Common myeloid progenitor, CD34-positive (primary cell): ENCODE results near the gene BRCA1.

Experiments
- CTCF ChIA-PET: fragments of 350-600 bp; sonication (Branson Sonifier 250); formaldehyde crosslinking; loops from one replicate; lab custom pipeline; 2021; ENCODE audit warnings: antibody characterized with exemption; lab: Charles Lee
- POLR2A ChIA-PET: fragments of 350-600 bp; sonication (Branson Sonifier 250); formaldehyde crosslinking; loops from one replicate; lab custom pipeline; 2021; ENCODE audit warnings: antibody characterized with exemption; lab: Charles Lee
- DNase-seq, 3 donors: peaks; one replicate each; pipeline versions ENCODE4 v3.0.0 to v3.0.0-alpha.2; 2013
- H3K27ac ChIP-seq, 2 experiments: 1 replicate in 1 of 2; 2 replicates in 1 of 2; pipeline ENCODE4 v1.7.0; 2013; ENCODE audit warnings: inconsistent platforms in 2 of 2, low read length in 2 of 2, mild to moderate bottlenecking in 2 of 2, low read depth in 1 of 2, moderate library complexity in 1 of 2; ENCODE audit not compliant: severe bottlenecking in 2 of 2, insufficient read depth in 1 of 2, poor library complexity in 1 of 2
- H3K27me3 ChIP-seq, 5 experiments: replicated peaks in 2 of 5; 1 replicate in 3 of 5; 2 replicates in 2 of 5; pipeline versions ENCODE4 v1.6.1 to v1.7.0; 2013; ENCODE audit warnings: low read length in 4 of 5, mild to moderate bottlenecking in 2 of 5, moderate library complexity in 2 of 5, inconsistent platforms in 1 of 5; ENCODE audit not compliant: insufficient read depth in 5 of 5, control insufficient read depth in 4 of 5
- H3K36me3 ChIP-seq, 4 experiments: 1 replicate in 2 of 4; 2 replicates in 2 of 4; pipeline versions ENCODE4 v1.6.1 to v1.7.0; 2013; ENCODE audit warnings: low read length in 3 of 4, control low read depth in 1 of 4, mild to moderate bottlenecking in 1 of 4; ENCODE audit not compliant: control insufficient read depth in 4 of 4, insufficient read depth in 4 of 4
- H3K4me1 ChIP-seq, 4 experiments: 1 replicate in 3 of 4; 2 replicates in 1 of 4; pipeline versions ENCODE4 v1.6.1 to v1.7.1; 2013; ENCODE audit warnings: low read length in 3 of 4, mild to moderate bottlenecking in 3 of 4, control low read depth in 1 of 4, inconsistent platforms in 1 of 4, moderate library complexity in 1 of 4; ENCODE audit not compliant: control insufficient read depth in 4 of 4, insufficient read depth in 4 of 4; ENCODE audit errors: control extremely low read depth in 1 of 4
- H3K4me3 ChIP-seq, 7 experiments: 1 replicate in 4 of 7; 2 replicates in 3 of 7; pipeline versions ENCODE4 v1.5.1 to v1.7.0; 2013; ENCODE audit warnings: mild to moderate bottlenecking in 7 of 7, low read length in 6 of 7, moderate library complexity in 6 of 7, inconsistent platforms in 2 of 7, low read depth in 2 of 7, control low read depth in 1 of 7; ENCODE audit not compliant: insufficient read depth in 4 of 7, control insufficient read depth in 1 of 7; ENCODE audit errors: extremely low read depth in 1 of 7
- H3K9me3 ChIP-seq, 5 experiments: 1 replicate in 4 of 5; 2 replicates in 1 of 5; pipeline versions ENCODE4 v1.6.1 to v1.7.1; 2013; ENCODE audit warnings: low read length in 4 of 5, mild to moderate bottlenecking in 2 of 5, inconsistent platforms in 1 of 5, low read depth in 1 of 5, moderate library complexity in 1 of 5; ENCODE audit not compliant: control insufficient read depth in 4 of 5, insufficient read depth in 2 of 5; ENCODE audit errors: control extremely low read depth in 1 of 5
- WGBS: methylation state at CpG from one replicate; pipeline ENCODE4 v1.1.5; 2013; ENCODE audit not compliant: insufficient coverage; 5-methylcytosine and 5-hydroxymethylcytosine counted together

Gene BRCA1

DNA sequence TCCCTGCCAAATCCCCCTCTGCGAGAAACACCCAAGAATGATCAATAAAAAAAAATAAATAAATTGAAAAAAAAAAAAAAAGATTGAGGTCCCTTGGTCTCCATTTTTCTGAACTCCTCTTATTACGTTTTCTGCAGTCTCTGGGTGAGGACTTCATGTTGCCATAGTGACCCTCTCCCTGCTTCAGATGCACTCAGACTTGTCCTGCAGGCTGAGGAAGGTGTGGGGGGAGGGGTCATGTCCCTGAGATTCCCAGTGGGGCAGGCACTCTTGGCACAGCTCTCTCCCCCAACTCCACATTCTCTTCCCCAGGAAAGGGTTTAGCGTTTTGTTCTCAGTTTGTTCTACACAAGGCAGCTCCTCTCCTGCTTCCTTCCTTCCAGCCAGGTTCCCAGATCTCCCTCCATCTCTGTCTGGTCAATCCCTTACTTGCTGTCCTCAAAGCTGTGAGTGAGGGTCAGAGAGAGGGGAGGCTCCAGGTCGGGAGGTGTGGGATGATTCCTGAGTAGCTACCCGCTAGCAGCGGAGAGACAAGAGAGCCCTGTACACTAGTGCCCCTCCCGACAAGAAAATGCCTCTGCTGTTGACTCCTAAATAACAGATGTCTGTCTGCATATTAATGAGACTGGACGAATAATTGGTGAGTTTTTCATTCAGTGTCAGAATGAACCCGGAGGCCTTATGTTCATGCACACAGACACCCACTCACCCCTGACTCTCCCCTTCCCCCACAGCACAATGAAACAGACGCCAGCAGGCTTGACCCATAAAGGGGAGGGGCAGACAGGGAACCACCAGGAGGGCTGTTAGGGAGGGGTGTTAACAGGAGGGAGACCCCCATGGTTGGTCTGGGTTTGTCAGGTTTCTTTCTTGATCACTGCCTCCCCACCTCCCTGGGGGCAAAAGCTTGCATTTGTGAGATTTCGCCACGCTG, 90.9 kb downstream of the BRCA1 start:
- Histone ChIP-seq H3K36me3 (peaks cover 0 to 3% (median 0%) of the 10 kb centered on the region in 4 experiments), H3K9me3 (no peaks in the 10 kb centered on the region), H3K4me3 (no peak overlapping the region), H3K27me3 (no peaks in the 10 kb centered on the region), H3K4me1 (no peaks in the 10 kb centered on the region), H3K27ac (no peak overlapping the region)
- ChIA-PET CTCF (no interaction called here), POLR2A (interaction anchor here (0.6 kb wide), 1 partner anchor 21 kb away, joined by 3 read pairs; no protein-coding TSS in a partner anchor)
- no peak for DNase-seq
- 83% methylated on average over 5 of the region's 12 CpGs for WGBS

DNA sequence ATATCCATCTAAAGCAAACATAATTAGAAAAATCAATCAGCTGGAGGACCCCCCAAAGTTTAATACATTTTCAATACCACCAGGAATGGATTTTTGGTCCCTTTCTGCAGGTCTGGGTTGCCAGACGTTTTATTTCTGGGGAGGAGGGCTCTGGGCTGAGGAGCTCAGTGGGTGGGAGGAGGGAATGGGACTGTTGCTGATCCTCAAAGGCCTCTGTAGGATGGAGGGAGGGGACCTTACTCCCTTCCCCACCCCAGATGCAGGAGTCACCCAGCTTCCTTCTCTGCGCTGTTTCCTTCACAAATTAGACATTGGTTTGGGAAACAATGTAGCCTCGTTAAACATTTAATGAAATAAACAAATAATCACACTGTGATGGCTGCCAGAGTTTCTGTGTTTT, 93.5 kb downstream of the BRCA1 start:
- POLR2A ChIA-PET, result no interaction called here
- Histone ChIP-seq H3K9me3 (no peaks in the 10 kb centered on the region), H3K4me1 (no peaks in the 10 kb centered on the region), H3K4me3 (no peak overlapping the region), H3K27me3 (no peaks in the 10 kb centered on the region), H3K36me3 (peaks cover 0 to 3% (median 0%) of the 10 kb centered on the region in 4 experiments), H3K27ac (no peak overlapping the region)
- WGBS, result 93% methylated on average over 2 of the region's 3 CpGs
- CTCF ChIA-PET, result interaction anchor here (1.0 to 2.1 kb wide), 2 partner anchors 9 to 25 kb away, joined by 4 read pairs; partner anchors contain the start of gene IFI35
- no peak for DNase-seq

DNA sequence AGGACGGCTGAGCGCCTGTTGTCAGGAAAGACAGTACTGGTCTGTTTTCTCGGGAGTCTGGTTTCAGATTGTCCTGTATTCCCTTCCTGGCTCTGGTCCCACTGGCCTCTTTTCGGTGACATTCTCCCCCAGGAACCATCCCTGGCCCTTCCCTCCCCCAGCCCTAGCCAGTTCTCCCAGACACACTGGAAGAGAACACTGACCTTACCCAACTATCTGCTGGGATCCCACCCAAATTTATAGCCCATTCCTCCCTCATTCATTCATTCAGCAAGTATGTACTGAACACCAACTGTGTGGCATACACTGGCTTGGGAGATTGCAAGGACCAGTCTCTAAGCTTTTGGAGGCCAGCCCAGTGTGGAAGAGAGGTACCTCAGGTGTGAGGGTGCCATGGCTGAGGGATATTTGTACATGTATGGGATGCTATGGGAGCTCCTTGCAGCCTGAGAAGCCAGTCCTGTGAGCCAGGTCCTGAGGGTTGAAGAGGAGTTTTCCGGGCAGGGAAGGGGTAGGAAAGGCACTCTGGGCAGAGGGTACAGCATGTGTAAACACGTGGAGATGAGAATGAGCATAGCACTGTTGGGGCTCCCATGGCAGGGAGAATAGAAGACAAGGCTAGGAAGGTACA, 94.9 kb downstream of the BRCA1 start:
- H3K9me3 ChIP-seq, result no peaks in the 10 kb centered on the region
- 92% methylated on average over 6 of the region's 6 CpGs for WGBS
- peaks cover 0 to 2% (median 0%) of the 10 kb centered on the region in 4 experiments for H3K36me3 ChIP-seq
- peaks cover 0 to 3% (median 0%) of the 10 kb centered on the region in 5 experiments for H3K27me3 ChIP-seq
- ChIA-PET CTCF (interaction anchor here (2.1 kb wide), 1 partner anchor 23 kb away, joined by 4 read pairs; the partner anchor contains the start of gene IFI35), POLR2A (interaction anchor here (0.5 kb wide), 1 partner anchor 77 kb away, joined by 3 read pairs; no protein-coding TSS in a partner anchor)
- DNase-seq, result no peak
- peaks cover 0 to 5% (median 1%) of the 10 kb centered on the region in 4 experiments for H3K4me1 ChIP-seq
- no peak overlapping the region for H3K27ac ChIP-seq
- no peak overlapping the region for H3K4me3 ChIP-seq

DNA sequence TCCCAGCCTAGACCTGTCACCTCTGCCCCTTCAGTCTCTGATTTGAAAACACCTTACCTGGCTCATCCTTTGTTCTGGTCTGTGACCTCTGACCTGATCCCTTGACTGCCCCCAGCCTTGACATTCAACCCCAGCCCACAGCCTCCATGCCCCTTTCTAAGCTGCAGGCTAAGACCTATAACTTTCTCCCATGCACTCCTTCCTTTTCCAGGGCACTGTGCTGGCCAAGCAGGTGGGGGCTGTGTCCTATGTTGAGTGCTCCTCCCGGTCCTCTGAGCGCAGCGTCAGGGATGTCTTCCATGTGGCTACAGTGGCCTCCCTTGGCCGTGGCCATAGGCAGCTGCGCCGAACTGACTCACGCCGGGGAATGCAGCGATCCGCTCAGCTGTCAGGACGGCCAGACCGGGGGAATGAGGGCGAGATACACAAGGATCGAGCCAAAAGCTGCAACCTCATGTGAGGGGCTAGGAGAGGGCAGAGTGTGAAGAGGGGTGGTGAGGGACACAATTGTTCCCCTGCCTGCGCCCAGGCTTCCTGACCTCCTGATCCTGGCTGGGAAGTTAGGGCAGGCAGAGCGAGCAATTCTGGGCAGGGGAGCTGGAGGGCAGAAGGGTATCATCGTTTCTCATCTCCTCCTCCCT, 96.8 kb downstream of the BRCA1 start:
- ChIA-PET CTCF (interaction anchor here (0.7 to 1.2 kb wide), 2 partner anchors 30 to 49 kb away, joined by 3 read pairs; partner anchors contain the start of gene RPL27), POLR2A (interaction anchor here (0.6 kb wide), 1 partner anchor 101 kb away, joined by 5 read pairs; no protein-coding TSS in a partner anchor)
- peaks cover 0 to 3% (median 0%) of the 10 kb centered on the region in 5 experiments for H3K27me3 ChIP-seq
- no peak overlapping the region for H3K4me3 ChIP-seq
- H3K27ac ChIP-seq, result no peak overlapping the region
- H3K9me3 ChIP-seq, result no peaks in the 10 kb centered on the region
- DNase-seq, result no peak
- WGBS, result 100% methylated on average over 6 of the region's 17 CpGs
- H3K36me3 ChIP-seq, result no peaks in the 10 kb centered on the region
- H3K4me1 ChIP-seq, result peaks cover 0 to 17% (median 11%) of the 10 kb centered on the region in 4 experiments

DNA sequence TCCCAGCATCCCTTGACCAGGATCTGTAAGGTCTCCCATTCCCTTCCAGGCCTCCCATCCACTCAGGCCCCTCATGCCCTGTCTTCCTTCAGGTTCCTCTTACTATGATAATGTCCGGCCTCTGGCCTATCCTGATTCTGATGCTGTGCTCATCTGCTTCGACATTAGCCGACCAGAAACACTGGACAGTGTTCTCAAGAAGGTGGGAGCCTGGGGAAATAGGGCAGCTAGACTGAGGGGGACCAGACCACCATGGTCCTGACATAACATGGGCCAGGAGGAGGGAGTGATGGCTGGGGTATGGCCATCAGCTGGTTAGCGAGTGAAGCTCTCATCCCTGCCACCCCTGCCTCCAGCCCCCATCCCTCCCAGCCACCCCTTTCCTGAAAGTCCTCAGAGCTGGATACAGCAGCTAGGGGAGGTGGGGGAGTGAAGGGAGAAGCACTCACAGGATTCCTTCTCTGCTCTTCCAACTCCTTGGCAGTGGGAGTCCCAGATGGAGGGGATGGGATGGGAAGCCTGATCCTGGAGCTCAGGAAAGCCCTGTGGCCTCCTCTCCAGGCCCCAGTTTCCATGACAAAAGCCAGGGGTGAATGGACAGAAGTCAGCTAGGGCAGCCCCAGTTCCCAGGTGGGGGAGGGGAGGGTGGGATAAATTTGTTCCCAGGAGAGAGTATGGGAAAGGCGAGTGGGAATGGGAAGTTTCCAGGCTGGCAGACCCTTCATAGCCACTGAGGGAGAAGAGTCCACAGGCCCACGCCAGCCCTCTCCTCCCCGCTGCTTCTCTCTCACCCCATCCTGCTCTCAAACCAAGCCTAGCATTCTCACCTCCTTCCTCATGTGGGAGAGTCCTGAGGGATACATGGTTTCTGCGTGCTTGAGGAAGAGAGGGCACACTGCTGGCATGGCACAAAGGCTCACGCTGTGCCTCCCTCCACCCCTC, 97.8 kb downstream of the BRCA1 start:
- 50% methylated on average over 2 of the region's 9 CpGs for WGBS
- H3K27me3 ChIP-seq, result peaks cover 0 to 3% (median 0%) of the 10 kb centered on the region in 5 experiments
- ChIA-PET CTCF (interaction anchor here (0.7 to 1.0 kb wide), 2 partner anchors 9 to 29 kb away, joined by 3 read pairs; partner anchors contain the start of gene RPL27), POLR2A (interaction anchor here (1.1 kb wide), 1 partner anchor 15 kb away, joined by 3 read pairs; no protein-coding TSS in a partner anchor)
- H3K4me1 ChIP-seq, result peaks cover 0 to 21% (median 12%) of the 10 kb centered on the region in 4 experiments
- H3K27ac ChIP-seq, result no peak overlapping the region
- H3K9me3 ChIP-seq, result no peaks in the 10 kb centered on the region
- no peak overlapping the region for H3K4me3 ChIP-seq
- no peaks in the 10 kb centered on the region for H3K36me3 ChIP-seq
- DNase-seq, result no peak

DNA sequence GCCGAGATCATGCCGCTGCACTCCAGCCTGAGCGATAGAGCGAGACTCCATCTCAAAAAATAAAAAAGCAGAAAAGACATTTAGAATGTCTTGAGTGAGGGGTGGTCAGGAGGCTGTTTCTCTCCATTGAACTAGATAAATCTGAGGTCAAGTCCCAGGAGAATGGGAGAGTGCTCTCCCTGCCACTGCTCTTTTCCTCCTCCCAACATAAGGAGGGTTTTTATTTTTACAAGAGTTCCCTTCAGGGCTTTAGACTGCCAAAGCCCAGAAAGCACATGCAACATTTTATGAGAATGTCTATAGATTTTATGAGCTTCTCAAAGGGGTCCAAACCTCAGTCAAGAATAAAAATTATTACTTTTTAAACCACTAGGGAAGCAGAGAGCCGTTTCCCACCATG, 98.6 kb downstream of the BRCA1 start:
- H3K27me3 ChIP-seq, result peaks cover 0 to 3% (median 0%) of the 10 kb centered on the region in 5 experiments
- H3K4me1 ChIP-seq, result peaks cover 0 to 25% (median 17%) of the 10 kb centered on the region in 4 experiments
- H3K4me3 ChIP-seq, result no peak overlapping the region
- no peaks in the 10 kb centered on the region for H3K9me3 ChIP-seq
- 96% methylated on average over 4 of the region's 5 CpGs for WGBS
- CTCF ChIA-PET, result interaction anchor here (1.0 to 1.5 kb wide), 2 partner anchors 9 to 29 kb away, joined by 3 to 4 read pairs; no protein-coding TSS in a partner anchor
- no peak overlapping the region for H3K27ac ChIP-seq
- H3K36me3 ChIP-seq, result no peaks in the 10 kb centered on the region
- peak in 2 of 3 donors; percentile 30 to 32 for DNase-seq
- POLR2A ChIA-PET, result interaction anchor here (1.1 kb wide), 1 partner anchor 14 kb away, joined by 3 read pairs; no protein-coding TSS in a partner anchor
